ENCODE measurements around the gene MITF.

MITF gene

DNA sequence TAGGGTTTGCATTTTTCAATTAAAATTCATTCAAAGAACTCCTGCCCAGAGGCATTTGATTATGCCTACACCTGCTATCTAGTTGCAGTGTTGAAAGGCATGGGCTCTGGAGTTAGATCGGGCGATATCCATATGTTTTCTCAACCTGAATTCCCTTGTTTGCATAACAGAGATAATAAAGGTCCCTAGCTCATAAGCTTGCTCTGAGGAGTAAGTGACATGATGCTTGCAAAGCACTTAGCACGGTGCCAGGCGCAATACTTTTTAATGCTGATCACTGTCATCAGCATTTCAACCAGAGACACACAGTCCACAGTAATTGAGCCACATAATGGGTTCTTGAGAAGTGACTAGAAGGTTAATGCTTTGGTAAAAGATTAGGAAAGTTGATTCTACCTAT is 154.0 kb downstream of the MITF start:
- TF ChIP-seq POLR2AphosphoS5 (IDR thresholded peaks at IDR 0.05; ENCODE audit: low read depth): no peak
- TF ChIP-seq, protein P1, sequence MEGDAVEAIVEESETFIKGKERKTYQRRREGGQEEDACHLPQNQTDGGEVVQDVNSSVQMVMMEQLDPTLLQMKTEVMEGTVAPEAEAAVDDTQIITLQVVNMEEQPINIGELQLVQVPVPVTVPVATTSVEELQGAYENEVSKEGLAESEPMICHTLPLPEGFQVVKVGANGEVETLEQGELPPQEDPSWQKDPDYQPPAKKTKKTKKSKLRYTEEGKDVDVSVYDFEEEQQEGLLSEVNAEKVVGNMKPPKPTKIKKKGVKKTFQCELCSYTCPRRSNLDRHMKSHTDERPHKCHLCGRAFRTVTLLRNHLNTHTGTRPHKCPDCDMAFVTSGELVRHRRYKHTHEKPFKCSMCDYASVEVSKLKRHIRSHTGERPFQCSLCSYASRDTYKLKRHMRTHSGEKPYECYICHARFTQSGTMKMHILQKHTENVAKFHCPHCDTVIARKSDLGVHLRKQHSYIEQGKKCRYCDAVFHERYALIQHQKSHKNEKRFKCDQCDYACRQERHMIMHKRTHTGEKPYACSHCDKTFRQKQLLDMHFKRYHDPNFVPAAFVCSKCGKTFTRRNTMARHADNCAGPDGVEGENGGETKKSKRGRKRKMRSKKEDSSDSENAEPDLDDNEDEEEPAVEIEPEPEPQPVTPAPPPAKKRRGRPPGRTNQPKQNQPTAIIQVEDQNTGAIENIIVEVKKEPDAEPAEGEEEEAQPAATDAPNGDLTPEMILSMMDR (IDR thresholded peaks at IDR 0.05; ENCODE audit: insufficient read depth, low read length): no peak
- no peak for TF ChIP-seq REST (IDR thresholded peaks at IDR 0.05; ENCODE audit: insufficient replicate concordance, low read depth)
- no peak for TF ChIP-seq GABPA (IDR thresholded peaks at IDR 0.05; ENCODE audit: low read depth)
- no peak for TF ChIP-seq SPI1 (IDR thresholded peaks at IDR 0.05; ENCODE audit: borderline replicate concordance, low read depth)
- H3K27ac ChIP-seq (replicated peaks): no peak overlapping the region
- no peak overlapping the region for H3K4me3 ChIP-seq (replicated peaks; ENCODE audit: insufficient read depth, low read length)
- no peaks in the 10 kb centered on the region for H3K27me3 ChIP-seq (ENCODE audit: insufficient read depth, poor library complexity, severe bottlenecking)
- DNase-seq (ENCODE audit: low read depth in 1 of 2, low spot score in 1 of 2): no peak

DNA sequence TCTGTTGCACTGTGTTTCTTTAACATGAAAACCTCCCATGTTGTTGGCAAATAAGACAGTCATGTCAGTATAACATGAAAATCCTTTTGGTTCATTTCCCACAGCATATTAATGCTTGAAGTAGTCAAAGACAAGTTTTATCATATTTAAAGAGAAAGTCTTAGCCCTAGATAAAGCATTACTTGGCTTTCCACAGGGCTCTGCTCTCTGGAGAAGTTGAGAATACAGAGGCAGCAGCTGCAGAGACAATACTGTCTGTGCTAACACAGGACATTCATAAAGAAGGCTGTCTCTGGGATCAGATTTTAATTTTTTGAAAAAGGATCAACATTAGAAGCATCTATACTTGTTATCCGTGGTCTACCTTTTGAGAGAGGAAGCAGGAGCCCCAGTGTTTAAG is 156.8 kb downstream of the MITF start:
- no peak for DNase-seq (ENCODE audit: low read depth in 1 of 2, low spot score in 1 of 2)
- no peak overlapping the region for H3K27ac ChIP-seq (replicated peaks)
- no peak for TF ChIP-seq GABPA (IDR thresholded peaks at IDR 0.05; ENCODE audit: low read depth)
- TF ChIP-seq REST (IDR thresholded peaks at IDR 0.05; ENCODE audit: insufficient replicate concordance, low read depth): no peak
- no peak for TF ChIP-seq SPI1 (IDR thresholded peaks at IDR 0.05; ENCODE audit: borderline replicate concordance, low read depth)
- TF ChIP-seq, protein P1 (IDR thresholded peaks at IDR 0.05; ENCODE audit: insufficient read depth, low read length): no peak
- TF ChIP-seq POLR2AphosphoS5 (IDR thresholded peaks at IDR 0.05; ENCODE audit: low read depth): no peak
- peaks cover 3% of the 10 kb centered on the region for H3K27me3 ChIP-seq (ENCODE audit: insufficient read depth, poor library complexity, severe bottlenecking)
- H3K4me3 ChIP-seq (replicated peaks; ENCODE audit: insufficient read depth, low read length): no peak overlapping the region

- H3K4me3 ChIP-seq (replicated peaks; ENCODE audit: insufficient read depth, low read length): no peak overlapping the region
- DNase-seq (ENCODE audit: low read depth in 1 of 2, low spot score in 1 of 2): no peak
- H3K27me3 ChIP-seq (ENCODE audit: insufficient read depth, poor library complexity, severe bottlenecking): peaks cover 3% of the 10 kb centered on the region
- TF ChIP-seq SPI1 (IDR thresholded peaks at IDR 0.05; ENCODE audit: borderline replicate concordance, low read depth) (no peak), REST (IDR thresholded peaks at IDR 0.05; ENCODE audit: insufficient replicate concordance, low read depth) (no peak), GABPA (IDR thresholded peaks at IDR 0.05; ENCODE audit: low read depth) (no peak), POLR2AphosphoS5 (IDR thresholded peaks at IDR 0.05; ENCODE audit: low read depth) (no peak)
- TF ChIP-seq, protein P1 (IDR thresholded peaks at IDR 0.05; ENCODE audit: insufficient read depth, low read length): no peak
- H3K27ac ChIP-seq (replicated peaks): no peak overlapping the region
These were observed 161.1 kb downstream of the MITF start for GRCh38 chr3:69900331-69900730.
